Measurements from ENCODE around the gene STK33.

Gene STK33

DNA sequence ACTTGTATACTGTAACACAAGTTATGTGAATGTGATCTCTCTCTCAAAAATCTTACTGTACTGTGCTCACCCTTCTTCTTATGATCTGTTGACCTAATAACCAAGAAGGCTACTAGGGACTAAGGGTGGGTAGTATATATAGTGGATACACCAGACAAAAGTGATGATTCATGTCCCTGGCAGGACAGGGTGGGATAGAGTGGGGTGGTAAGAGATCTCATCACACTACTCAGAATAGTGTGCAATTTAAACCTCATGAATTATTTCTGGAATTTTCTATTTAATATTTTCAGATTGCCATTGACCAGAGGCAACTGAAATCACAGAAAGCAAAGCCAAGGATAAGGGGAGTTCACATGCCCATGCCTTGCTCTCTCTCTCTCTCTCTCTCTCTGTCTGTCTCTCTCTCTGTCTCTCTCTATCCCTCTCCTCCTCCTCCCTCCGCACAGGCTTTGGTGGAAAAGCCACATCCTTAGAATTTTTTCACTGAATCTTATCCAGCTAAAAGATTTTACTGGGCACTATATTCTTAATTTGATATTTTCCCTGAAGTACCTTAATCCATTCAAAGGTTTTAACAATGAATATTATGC lies 12.0 kb upstream of the STK33 start:
- in situ Hi-C loops (cut with HindIII; ENCODE audit: low sequenced_read_pairs), result no loop called here
- no peak overlapping the region for H3K4me3 ChIP-seq (ENCODE audit: low read depth, low read length)
- no peak for DNase-seq (ENCODE audit: low read depth)
- no peak for TF ChIP-seq CTCF (IDR thresholded peaks at IDR 0.05; ENCODE audit: low read depth, low read length, missing control alignments)

DNA sequence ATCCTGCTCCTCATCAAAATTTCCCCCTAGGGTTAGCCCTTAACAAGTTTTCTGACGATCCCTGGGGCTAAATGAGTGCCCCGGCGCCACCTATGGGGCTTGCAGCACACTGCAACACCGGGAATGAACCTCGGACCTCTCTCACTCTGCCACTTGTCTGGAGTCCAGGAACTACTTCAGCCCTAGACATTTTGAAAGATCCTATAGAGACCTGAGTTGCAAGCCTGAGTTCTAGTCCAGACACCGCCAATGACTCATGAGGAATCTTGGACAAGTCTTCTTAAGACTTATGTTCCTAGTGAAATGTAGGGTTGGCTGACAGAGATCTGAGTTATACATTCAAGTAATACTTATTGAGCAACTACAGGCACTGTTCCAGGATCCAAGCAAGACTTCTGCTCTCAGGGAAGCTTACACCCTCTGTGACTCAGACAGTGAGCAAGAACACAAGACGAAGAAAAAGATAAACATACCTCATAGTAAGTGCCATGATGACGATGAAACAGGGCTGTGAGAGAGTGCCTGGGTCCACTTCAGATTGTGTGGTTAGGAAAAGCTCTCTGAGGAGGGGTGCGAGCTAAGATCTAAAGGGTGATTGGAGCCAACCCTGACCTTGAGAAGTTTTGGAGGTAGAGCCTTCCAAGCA lies 10.2 kb upstream of the STK33 start:
- H3K4me3 ChIP-seq (ENCODE audit: low read depth, low read length), result no peak overlapping the region
- TF ChIP-seq CTCF (IDR thresholded peaks at IDR 0.05; ENCODE audit: low read depth, low read length, missing control alignments), result peak; percentile 81
- in situ Hi-C loops (cut with HindIII; ENCODE audit: low sequenced_read_pairs), result no loop called here
- DNase-seq (ENCODE audit: low read depth), result peak; percentile 100

DNA sequence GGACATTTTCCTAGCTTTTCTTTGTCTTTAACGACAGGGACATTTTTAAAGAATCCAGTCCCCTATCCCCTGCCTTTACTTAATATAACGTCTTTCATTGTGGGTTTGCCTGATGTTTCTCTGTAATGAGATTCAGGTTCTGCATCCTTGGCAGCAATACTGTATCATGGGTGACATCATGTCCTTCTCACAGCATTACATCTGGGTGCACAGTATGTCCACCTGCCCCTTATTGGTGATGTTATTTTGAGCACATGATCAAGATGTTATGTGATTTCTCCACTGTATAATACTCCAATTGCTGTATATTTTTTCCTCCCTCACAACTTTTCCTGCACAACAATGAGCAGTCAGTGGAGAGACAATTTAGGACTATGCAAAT lies 9.7 kb upstream of the STK33 start:
- H3K4me3 ChIP-seq (ENCODE audit: low read depth, low read length), result no peak overlapping the region
- TF ChIP-seq CTCF (IDR thresholded peaks at IDR 0.05; ENCODE audit: low read depth, low read length, missing control alignments), result no peak
- no peak for DNase-seq (ENCODE audit: low read depth)
- in situ Hi-C loops (cut with HindIII; ENCODE audit: low sequenced_read_pairs), result no loop called here

DNA sequence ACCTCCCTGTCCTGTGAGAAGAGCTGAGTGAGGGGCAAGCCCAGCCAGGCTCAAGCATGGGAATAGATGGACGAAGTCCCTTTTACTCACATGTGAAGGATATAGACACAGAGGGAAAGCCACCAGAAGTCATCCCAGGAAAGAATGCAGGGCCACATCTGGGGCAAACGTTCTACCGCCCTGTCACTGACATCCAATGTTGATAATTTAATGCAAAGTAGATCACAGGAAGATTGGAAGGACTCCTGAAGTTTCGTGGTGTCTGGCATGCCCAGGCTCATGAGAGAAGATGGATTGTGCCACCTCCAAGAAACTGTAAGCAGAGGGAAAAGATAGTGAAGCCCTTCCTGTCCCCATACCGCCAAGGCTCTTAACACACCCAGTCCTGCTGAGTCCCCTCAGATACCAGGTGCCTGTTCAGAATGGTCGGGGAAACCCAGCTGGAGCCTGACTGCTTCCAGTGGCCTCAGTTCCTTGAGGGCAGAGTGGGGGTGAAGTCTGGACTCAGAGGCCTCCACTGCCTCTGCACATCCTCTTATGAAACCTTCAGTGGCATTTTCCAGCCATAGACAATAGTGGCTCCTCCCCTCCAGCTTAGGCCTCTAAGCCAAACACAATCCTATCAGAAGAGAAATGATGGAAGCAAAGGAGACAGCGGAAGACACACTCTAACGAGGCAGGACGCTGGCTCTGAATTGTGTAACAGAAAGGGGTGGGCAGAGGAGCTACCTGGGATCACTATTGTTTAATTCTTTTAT lies 7.5 kb upstream of the STK33 start:
- TF ChIP-seq CTCF (IDR thresholded peaks at IDR 0.05; ENCODE audit: low read depth, low read length, missing control alignments), result no peak
- H3K4me3 ChIP-seq (ENCODE audit: low read depth, low read length), result no peak overlapping the region
- no peak for DNase-seq (ENCODE audit: low read depth)
- in situ Hi-C loops (cut with HindIII; ENCODE audit: low sequenced_read_pairs), result no loop called here

GRCh38 chr11:8598506-8598905 lies 4.5 kb upstream of the STK33 start:
- in situ Hi-C loops (cut with HindIII; ENCODE audit: low sequenced_read_pairs), result no loop called here
- TF ChIP-seq CTCF (IDR thresholded peaks at IDR 0.05; ENCODE audit: low read depth, low read length, missing control alignments), result no peak
- no peak overlapping the region for H3K4me3 ChIP-seq (ENCODE audit: low read depth, low read length)
- DNase-seq (ENCODE audit: low read depth), result no peak

GRCh38 chr11:8597182-8597581 lies 3.2 kb upstream of the STK33 start:
- in situ Hi-C loops (cut with HindIII; ENCODE audit: low sequenced_read_pairs), result no loop called here
- no peak for TF ChIP-seq CTCF (IDR thresholded peaks at IDR 0.05; ENCODE audit: low read depth, low read length, missing control alignments)
- DNase-seq (ENCODE audit: low read depth), result peak; percentile 35
- H3K4me3 ChIP-seq (ENCODE audit: low read depth, low read length), result no peak overlapping the region
